Measurements from ENCODE around the gene AQP12A.

Gene AQP12A

DNA sequence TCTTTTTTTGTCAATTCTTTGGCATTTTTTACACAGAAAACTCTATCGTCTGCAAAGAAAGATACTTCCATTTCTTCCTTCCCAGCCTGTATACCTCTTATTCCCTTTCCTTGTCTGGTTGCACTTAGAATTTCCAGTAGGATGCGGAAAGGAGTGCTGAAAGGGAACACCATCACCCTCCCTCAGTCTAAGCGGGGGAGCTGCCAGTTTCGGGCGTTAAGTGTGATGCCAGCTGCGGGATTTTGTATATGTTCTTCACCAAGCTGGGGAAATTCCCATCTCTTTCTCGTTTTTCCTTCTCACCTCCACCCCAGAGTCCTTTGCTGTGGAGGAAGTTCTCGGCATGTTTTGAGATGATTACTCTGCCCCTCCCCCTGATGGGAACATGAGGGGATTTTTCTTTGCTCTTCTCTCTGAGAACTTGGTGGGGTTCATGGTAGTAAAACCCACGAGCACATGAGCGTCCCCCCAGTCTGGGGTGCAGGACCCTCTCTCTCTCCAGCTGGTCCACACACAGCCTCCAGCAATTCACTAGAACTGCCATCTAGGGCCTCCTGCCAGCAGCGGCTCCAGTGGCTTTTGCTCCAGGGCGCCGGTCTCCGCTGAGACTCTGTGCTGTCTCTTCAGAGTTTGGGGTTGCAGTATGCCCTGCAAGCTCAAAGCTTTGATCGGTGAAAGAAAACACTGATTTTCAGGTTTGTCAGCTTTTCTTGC is 15.5 kb downstream of the AQP12A start:
- no peak for DNase-seq (ENCODE audit: low read depth, low spot score)

DNA sequence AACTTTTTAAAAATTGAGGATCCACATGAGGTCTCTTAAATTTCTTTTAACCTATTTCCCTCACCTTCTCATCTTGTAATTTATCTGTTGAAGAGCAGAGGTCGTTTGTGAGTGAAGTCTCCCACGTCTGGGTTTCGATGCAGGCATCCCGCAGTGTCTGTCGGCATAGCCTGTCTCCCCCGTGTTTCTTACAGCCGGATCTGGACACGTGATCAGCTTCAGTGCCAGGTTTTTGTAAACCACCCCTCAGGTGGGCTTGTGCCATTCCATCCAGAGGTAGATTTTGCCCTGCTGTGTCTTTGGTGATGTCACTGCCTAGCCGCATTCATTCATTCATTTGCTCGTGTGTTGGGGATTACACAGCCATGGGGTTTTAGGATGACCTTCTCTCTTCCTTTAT is 16.2 kb downstream of the AQP12A start:
- no peak for DNase-seq (ENCODE audit: low read depth, low spot score)

DNA sequence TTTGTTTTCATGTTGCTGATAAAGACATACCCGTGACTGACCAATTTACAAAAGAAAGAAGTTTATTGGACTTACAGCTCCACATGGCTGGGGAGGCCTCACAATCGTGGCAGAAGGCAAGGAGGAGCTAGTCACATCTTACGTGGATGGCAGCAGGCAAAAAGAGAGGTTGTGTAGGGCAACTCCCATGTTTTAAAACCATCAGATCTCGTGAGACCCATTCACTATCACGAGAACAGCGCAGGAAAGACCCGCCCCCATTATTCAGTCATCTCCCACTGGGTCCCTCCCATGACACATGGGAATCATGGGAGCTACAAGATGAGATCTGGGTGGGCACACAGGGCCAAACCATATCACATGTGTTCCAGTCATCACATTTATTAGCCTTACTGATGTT is 16.8 kb downstream of the AQP12A start:
- DNase-seq (ENCODE audit: low read depth, low spot score): no peak

DNA sequence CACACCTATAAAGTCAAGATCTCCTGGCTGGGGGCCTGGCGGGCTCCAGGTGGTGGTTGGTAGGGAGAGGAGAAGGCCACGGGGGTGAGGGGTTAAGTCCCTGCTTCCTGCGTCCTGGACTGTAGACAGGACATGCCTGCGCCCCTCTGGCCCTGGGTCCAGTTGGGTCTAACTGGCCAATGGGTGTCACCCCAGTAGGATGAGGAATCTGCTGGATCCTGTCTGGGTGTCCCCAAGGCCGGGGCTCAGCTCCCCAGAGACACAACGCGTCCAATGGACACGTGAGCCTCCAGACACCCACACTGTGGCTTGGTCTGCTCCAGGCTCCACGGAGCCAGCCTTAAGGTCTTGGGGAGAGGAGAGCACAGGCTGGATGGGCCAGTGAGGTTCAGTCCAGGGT is 19.6 kb downstream of the AQP12A start:
- no peak for DNase-seq (ENCODE audit: low read depth, low spot score)

DNA sequence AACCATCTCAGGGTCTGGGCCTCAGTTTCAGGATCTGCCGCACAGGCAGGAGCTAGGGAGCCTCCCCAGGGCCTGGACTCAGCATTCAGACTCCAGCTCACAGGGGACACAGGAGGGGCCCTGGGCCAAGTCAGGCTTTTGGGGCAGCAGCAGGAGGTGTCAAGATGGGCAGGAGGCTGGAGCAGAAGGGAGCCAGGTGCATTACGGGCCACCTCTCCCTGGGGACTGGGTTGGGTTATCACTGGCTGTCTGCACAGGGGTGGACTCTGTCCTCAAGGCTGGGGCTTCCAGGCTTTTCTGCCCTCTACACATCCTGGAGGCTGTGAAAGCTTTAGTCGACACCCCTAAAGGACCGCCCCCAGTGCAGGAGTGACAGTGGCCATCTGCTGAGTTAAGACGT is 20.0 kb downstream of the AQP12A start:
- no peak for DNase-seq (ENCODE audit: low read depth, low spot score)

DNA sequence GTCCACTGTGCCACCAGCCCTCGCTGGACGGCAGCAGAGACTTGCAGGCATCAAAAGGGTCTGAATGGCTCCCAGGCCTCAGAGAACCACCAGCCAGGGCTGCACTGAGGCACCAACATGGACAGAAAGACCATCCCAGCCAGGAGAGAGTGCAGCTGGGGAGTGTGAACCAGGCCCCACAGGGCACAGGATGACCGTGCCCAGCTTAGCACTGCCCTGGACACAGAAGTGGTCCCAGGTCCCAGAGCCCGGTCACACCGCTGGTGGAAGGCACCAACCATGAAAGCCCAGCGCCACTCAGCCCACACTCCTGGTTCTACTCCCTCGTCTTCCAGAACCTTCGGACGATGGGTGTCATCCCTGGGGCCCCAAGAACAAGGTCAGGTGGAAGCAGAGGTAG is 20.5 kb downstream of the AQP12A start:
- no peak for DNase-seq (ENCODE audit: low read depth, low spot score)

DNA sequence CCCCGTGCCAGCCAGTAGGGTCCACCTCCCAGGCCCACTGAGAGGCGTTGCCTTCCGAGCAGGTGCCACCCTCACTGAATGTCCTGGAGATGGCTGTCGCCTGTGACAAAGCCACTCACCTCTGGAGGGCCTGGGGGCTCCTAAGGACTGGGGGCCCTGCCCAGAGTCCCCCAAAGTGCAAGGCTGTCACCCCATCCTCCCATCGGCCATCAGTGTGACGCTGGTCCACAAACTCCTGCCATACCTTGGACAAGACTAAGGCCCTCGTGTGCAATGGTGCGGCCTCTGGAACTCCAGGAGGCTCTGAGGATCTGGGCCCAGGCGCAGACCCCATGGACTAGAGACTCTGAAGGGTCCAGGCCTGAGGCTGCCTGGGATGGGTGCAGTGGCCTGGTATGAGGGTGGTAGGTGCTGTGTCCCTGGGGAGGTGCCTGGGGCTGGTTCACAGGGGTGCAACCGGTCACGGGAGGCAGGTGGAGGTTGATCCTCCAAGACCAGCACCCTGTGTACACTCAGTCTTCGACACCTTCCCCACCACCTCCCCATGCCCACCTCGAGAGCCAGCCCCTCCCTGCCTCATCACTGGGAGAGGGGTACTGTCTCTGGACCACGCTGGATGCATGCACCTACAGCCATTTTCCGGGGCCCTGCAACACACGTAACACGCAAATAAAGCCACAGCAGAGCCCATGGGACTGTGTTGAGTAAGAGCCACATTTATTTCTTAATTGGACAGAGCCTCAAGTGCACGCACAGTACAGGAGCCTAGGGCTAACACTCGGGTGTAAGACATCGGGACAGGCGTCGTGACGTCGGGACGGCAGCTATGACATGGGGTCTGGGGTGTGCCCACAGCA is 21.6 kb downstream of the AQP12A start:
- no peak for DNase-seq (ENCODE audit: low read depth, low spot score)

DNA sequence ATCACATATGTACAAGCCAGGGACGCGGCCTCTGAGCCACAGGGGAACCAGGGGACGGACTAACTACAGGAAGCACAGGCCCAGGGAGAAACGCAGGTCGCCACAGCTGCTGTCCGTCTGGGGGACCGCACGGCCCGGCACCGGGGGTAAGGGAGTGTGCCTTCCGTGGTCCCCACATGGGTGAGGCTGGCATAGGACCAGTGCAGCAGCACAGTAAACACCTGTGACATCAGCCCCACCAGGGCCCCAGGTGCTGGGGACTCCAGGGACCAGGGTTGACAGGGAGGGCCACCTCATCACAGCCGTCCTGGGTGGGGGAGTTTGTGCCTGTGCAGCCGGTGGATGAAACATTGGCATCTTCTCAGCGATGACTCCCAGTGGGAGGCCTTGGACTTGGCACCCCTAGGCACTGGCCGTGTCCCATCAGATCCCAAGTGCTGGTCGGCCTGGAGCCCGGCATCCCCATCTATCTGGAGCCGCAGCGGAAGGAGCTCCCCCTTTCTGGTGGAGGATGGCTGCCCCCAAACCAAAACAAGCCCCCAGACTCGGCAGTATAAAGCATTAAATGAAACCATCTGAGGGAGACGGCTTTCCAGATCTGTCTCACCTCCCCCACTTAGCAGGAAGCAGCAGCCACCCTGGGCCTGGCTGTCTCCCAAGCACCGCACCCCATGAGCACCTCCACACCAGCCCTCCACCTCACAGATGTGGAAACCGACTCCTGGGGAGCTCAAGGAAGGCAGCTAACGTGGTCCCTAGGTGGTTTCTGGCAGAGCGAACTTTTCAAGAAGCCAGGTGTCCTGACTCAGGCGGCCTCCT is 22.5 kb downstream of the AQP12A start:
- no peak for DNase-seq (ENCODE audit: low read depth, low spot score)

DNA sequence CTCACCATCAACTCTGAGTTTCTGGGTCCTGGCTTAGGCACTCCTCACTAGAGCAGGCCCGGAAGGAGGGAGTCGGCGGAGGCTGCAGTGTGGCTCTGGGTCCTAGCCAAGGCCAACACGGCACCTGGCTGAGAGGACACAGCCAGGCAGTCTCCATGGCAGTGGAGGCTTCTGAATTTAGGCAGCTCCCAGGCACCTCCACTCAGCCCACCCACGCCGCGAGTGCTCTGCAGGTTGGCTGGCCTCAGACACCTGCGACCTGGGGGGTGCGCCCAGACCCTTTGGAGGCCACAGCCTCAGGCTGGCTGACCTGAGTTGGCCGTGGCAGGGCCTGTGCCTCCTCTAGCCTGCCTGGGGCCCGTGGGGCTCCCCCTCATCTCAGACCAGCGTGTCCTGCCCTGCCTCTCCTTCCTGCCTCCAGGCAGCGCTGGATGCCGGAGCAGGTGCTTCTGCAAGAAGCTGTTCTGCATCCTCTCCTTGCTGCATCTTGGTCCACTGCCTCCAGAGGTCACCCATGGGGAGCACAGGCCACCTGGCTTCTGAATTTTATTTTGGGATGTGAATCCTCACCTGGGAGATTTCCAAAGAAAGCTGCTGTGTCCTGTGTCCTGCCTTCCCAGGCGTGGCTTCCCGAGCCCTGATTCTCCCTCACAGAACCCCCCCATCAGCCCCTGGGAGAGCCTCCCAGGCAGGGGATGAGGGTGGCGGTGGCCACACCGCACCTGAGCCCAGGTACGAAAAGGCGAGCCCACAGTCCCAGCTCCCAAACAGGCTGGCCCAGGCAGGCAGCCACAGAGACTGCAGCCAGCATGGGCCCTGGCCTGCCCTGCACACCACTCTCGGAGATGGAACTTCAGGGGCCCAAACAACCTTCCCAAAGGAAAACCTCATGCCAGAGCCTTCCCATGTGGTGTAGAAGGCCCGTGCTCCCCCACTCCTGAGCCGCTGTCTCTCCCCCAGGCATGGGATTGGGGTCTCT is 23.4 kb downstream of the AQP12A start:
- DNase-seq (ENCODE audit: low read depth, low spot score): no peak

DNA sequence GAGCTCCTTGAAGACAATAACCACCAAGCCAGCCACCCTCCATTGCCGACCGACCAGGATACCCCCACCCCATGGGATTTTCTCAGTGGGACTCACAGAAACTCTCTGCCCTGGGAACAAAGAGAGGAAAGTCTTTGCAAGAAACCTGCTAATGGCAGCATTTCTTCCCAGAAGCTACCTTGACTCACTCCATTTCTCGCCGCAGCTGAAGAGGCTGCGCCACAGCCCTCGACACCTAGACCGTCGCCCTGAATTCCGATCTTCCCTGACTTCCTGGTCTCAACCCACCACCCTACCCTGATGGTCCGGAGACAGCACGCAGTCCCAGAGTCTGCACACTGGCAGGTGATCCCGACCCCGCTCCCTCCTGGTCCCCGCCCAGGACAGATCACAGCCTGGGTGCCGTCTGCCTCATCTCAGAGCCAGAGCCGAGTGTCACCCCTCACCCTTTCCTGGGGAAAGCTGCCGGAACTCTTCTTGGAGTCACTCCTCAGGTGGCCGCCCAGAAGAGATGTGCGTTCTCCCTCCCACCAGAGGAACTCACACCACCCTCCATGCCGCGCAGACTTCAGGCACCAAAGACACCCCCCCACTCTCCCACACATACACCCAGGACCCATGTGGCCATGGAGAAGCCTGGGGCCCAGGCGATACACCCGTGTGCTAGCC is 24.6 kb downstream of the AQP12A start:
- no peak for DNase-seq (ENCODE audit: low read depth, low spot score)

DNA sequence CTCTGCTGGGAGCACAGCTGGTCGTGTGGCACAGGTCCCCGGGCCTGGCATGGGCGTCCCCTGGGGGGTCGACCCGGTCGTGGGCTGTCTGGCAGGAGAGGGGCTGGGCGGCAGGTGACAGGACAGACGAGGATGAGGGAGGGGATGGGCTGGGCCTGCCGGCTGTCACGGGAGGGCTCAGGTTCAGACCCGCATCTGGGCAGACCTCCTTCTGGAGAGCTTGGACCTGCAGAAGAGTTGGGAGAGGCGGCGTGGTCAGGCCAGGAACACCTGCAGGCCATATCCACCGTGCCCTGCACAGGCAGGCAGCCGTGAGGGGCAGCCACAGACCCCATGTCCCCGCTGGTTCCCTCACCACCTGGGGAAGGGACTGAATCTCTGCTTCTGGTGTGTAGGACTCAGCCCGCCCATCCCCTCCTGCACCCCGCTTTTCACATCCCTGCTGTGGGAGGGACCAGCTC is 25.5 kb downstream of the AQP12A start:
- no peak for DNase-seq (ENCODE audit: low read depth, low spot score)

DNA sequence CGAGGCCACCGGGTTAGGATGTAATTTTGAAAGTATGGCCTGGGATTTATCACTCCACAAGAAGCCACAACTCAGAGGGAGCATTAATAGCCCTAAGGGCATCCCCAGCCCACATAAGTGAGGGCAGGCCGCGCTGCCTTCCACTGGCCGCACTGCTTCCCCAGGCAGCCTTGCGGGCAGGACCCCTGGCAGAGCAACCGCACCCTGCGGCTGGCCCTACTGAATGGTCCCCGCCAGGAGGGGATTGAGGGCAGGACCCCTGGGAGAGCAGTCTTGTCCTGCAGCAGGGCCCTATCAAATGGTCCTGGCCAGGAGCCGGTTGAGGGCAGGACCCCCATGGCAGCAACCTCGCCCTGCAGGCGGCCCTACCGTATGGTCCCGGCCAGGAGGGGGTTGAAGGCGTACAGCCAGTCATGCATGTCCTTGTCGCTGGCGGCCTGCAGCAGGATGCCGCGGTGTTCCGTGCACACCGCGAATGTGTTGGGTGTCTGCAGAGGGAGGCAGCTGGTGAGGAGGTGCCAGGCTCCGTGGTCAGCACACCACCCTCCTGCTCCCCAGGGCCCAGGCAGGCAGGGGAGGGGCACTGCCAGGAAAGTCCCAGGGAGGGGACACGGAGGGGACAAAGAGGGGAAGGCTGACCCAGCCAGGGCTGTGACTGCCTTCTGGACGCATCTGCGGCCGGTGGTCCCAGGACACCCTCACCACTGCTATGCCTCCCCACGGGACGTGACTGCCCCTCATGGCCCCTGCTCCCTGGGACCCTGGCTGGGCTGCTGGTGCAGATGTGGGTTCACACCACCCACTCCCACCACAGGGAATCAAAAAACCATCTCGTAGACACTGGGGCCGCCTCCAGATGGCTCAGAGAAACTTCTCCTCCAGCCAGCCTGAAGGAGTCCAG is 26.3 kb downstream of the AQP12A start:
- DNase-seq (ENCODE audit: low read depth, low spot score): no peak

DNA sequence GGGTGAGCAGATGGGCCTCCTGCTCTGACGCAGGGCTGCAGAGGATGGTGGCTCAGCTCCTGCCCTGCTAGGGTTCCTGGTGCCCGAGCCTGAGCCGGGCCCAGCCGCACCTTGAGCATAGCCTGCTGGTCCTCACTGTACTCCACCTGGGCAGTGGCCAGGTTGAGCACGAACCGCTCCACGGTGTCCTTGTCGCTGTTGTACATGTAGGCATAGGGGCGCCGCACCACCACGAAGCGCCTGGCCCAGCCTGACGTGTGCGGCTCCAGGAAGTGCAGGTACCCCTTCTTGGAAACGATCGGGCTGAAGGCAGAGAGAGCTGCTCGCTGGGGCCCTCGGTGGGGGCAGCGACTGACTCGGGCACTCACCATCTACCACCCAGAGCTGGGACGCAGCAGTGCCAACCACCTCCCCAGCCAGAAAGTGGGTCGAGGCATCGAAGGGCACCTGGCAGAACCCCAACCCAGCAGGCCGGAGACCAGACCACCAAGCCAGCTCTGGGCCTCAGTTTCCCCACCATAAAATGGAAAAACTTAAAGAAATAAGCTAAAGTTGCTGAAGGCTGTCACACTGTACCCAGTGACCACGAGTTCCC is 27.3 kb downstream of the AQP12A start:
- DNase-seq (ENCODE audit: low read depth, low spot score): no peak

DNA sequence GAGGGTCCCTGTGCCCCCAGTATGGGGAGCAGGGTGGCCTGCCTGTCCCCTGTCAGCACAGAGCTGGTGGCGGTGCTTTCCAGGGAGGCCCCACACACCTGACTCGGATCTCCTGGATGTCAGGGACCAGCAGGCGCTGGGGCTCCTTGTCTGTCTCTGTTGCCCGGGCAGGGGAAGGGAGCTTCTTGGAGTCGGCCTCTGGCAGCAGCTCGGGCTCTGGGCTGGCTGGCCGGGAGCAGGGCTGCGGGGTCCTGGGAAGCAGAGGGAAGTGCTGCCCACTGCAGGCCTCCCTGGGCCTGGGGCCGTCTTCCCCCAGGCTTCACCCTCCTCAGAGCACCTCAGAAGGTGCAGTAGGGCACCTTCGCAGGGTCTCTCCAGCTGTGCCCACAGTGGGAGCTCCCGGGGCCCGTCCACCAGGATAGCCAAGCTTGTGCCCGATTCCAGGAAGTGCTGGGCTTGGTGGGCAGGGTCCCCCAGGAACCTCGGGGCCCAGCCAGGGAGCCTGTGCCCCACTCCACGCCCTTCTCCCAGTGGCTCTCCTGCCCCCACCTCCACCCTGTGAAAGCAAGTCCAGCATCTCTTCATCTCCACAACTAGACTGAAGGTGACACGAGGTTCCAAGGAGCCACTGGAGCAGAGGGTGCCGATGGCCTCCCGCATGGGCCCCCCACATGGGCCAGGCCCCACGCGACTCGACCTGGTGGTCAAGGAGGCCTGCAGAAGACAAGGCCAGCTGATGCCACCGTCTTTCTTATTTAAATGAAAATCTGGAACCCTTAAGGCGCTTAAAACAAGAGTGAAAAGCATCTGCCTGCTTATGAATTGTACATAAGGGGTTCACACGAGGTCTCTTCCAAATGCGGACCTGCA is 28.2 kb downstream of the AQP12A start:
- no peak for DNase-seq (ENCODE audit: low read depth, low spot score)

DNA sequence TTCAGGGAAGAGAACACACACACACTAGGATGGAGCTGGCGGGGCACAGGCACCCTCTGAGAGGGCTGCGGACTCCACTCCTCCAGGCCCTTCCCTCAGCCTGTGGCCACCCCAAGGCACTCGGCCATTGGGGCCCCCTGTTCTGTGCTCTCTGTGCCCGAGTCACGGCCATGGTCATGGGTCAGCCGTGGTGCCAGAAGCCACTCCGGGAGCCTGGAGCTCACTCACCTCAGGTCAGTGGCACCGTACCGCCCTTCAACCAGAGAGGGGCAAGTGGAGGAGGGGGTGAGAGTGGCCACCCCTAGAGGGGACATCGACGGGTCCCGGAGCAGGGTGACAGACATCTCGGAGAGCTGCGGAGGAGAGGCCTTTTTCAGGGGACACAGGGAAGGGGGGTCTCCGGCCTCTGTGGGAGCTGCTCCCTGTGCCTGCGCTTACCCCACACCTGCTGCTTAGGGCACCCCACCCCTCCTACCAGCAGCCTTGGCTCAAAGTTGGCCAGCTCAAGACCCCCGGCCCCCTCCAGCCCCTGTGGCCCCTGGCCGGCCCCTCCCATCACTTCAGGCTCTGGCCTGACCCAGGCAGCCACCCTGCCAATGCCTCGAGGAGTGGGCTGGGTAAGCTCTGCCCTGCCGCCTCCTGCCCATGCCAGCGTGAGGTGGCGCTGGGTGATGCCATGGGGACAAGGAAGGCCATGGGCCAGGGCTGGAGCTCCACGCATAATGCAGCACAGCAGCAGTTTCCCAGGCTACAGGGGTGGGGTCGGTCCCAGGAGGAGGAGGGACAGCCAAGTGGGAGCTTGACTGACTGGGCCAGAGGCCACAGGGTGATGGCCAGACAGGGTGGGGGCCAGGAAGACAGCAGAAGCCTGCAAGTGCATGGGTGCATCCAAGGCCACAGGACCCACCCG is 29.3 kb downstream of the AQP12A start:
- no peak for DNase-seq (ENCODE audit: low read depth, low spot score)

DNA sequence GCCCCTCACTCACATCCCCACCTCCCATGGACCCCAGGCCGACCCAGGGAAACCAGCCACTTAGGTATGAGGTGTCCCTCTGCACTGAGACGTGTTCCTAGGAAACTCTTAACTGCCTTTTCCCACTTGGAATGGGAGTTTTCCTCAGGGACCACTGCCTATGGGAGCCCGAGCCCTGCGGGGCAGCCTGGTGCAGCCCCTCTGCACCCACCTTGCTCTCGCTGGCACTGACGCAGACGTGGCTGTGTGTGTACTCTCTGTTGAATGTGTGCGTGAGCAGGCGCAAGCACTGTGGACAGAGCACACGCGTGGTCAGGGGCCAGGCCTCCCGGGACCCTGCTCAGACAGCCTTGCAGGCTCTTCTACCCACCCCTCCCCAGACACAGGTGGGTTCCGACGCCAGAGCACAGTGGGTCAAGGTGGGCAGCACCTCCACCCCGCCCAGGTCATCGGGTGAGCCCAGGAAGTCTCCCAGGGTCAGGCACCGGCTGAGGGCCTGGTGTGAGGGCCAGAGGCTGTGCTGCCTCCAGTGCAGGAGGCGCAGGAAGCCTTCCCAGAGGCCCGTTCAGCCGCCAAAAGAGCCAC is 30.0 kb downstream of the AQP12A start:
- no peak for DNase-seq (ENCODE audit: low read depth, low spot score)

DNA sequence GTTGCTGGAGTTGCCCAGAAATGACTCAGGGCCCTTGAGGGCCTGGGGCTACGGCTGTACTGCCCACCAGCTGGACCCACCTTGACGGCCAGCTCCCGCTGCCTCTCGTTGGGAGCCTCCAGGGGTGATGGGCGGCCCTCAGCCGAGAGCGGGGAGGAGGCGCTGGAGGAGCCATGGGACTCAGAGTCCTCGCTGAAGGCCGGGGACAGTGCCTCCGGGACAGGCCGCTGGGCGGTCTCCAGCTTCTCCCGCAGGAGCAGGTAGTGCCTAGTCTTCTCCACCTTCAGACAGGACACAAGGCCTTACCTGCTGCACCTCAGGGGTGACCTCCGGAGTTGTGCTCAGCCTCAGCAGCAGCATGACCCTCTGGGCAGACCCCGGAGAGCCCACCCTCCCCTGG is 30.7 kb downstream of the AQP12A start:
- DNase-seq (ENCODE audit: low read depth, low spot score): no peak

All from activated CD4-positive, CD25-positive, alpha-beta regulatory T cell treated with anti-CD3 and anti-CD28 coated beads, Interleukin-2, amount 50 U/mL, for 16 hours (primary cell).